ENCODE measurements around the gene INHBC.
A peak's percentile ranks its signal among the peaks of the same experiment; 100 is the strongest.

The INHBC gene

DNA sequence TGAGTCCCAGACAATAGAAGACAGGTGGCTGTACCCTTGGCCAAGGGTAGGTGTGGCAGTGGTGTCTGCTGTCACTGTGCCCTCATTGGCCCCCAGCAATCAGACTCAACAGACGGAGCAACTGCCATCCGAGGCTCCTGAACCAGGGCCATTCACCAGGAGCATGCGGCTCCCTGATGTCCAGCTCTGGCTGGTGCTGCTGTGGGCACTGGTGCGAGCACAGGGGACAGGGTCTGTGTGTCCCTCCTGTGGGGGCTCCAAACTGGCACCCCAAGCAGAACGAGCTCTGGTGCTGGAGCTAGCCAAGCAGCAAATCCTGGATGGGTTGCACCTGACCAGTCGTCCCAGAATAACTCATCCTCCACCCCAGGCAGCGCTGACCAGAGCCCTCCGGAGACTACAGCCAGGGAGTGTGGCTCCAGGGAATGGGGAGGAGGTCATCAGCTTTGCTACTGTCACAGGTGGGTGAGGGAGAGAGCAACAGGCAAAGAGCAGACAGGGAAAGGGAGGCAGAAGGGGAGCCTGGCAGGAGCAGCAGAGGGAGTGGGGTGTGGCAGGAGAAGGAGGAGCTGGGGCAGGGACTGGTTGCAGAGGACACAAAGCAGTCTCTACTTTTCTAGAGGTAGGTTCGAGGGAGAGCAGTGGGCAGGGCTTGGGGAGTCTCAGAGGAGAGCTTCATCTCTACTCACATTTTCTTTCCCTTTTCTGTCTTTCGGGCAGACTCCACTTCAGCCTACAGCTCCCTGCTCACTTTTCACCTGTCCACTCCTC, 21.0 kb downstream of the INHBC start:
- DNase-seq = no peak

GRCh38 chr12:57456145-57456700, 21.6 kb downstream of the INHBC start:
- DNase-seq = peak; percentile 35

DNA sequence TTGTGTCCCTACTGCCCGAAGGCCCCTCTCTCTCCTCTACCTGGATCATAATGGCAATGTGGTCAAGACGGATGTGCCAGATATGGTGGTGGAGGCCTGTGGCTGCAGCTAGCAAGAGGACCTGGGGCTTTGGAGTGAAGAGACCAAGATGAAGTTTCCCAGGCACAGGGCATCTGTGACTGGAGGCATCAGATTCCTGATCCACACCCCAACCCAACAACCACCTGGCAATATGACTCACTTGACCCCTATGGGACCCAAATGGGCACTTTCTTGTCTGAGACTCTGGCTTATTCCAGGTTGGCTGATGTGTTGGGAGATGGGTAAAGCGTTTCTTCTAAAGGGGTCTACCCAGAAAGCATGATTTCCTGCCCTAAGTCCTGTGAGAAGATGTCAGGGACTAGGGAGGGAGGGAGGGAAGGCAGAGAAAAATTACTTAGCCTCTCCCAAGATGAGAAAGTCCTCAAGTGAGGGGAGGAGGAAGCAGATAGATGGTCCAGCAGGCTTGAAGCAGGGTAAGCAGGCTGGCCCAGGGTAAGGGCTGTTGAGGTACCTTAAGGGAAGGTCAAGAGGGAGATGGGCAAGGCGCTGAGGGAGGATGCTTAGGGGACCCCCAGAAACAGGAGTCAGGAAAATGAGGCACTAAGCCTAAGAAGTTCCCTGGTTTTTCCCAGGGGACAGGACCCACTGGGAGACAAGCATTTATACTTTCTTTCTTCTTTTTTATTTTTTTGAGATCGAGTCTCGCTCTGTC, 22.3 kb downstream of the INHBC start:
- no peak for DNase-seq

- no peak for DNase-seq
These were observed 24.1 kb downstream of the INHBC start for GRCh38 chr12:57458665-57459054.

DNA sequence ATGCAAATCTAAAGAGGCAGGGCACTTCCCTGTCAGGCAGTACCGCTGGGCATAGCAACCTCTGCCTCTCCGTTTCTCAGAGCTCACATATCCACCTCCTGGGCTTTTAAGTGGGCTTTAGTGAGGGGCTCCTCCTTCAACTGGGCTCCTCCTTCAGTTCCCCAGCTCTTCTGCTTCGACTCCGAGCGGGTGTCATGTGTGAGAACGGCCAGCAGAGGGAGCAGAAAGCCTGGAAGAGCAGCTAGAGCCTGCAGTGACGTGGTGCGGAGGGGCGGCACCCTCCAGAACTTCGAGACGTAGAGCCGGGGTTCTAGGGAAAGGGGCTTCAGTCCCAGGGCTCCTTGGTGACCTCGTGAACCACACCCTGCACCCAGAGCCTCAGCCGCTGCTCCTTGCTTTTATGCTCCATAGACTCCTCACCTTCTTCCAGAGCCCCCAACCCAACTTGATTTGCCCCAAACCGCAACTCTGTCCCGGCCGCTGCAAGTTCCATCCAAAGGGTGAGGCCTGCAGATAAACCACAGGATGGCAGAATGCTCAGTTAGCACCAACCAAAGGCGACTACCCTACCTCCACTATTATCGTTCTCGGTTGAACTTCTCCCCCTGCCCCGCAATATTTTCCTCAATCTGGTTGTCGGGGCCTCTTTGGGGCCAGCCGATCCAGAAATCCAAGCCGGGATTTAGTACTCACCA, 24.6 kb downstream of the INHBC start:
- DNase-seq = peak; percentile 95

DNA sequence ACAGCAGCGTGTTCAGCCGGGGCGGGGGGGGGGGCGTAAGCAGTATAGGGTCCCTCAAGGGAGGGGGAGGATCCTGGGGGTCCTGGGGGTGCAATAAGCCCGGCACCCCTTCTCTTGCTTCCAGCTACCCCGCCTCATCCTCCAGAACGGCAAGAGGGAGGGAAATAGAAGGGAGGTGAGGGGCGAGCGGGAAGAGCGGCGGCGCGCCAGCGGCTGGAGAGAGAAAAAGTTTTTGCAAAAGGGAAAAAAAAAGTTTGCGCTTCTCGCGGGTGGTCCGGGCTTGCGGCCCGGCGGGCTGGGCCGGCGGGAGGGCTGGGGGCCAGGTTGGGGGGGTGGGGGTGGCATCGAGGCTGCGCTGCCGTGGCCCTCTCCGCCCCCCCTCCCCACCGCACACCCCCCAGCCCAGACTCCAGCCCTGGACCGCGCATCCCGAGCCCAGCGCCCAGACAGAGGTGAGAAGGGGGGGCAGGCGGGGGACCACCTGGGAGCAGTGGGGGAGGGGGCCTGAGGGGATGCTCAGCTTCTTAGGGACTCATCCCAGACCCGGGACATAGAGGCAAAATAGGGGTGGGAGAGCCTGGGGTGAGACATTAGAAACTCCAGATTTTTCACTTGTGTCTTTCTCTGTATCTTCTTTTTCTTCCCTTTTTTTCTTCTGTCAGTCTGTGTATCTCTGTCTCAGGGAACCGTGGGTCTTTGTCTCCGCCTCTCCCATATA, 25.3 kb downstream of the INHBC start, which contains the start of gene GLI1:
Gene GLI1, plus strand, starts transcription at position 36 of the 718 bp plus-strand sequence. CDS start 3,907 bp downstream, outside the sequence.
- no peak for DNase-seq

DNA sequence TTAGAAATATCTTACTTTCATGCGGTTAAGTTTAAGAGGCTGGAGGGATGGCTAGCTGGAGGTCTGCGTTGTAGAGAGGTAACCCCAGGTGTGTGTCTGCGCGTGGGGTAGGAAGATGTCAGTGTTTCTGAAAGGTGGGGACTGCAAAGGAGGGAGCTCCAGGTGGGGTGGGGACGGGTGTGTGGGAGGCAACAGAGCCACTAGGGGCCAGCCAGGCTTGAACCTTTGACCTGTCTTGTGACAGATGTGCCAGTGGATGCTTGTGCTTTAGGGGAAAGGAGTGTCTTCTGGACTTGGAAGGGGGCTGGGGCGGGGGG, 25.8 kb downstream of the INHBC start:
- no peak for DNase-seq

DNA sequence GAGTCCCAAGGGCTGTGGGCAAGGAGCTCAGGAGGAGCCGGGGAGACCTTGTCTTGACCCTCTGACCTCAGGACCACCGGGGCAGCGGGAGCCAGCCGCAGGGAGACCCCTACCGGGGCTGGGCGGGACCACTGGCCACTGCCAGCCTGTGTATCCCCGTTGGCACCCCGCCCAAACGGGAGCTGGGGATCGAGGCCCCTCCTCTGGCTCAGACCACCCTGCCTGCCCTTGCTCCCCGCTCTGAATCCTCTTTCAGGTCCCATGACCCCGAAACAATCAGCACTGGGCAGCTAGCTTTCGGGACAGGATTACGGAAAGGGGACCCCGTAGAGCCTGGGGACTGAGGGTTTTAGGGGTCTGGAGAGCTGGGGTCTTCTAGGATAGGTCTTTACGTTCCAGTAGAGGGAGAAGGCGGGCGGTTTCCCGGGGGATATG, 26.3 kb downstream of the INHBC start:
- DNase-seq = no peak

DNA sequence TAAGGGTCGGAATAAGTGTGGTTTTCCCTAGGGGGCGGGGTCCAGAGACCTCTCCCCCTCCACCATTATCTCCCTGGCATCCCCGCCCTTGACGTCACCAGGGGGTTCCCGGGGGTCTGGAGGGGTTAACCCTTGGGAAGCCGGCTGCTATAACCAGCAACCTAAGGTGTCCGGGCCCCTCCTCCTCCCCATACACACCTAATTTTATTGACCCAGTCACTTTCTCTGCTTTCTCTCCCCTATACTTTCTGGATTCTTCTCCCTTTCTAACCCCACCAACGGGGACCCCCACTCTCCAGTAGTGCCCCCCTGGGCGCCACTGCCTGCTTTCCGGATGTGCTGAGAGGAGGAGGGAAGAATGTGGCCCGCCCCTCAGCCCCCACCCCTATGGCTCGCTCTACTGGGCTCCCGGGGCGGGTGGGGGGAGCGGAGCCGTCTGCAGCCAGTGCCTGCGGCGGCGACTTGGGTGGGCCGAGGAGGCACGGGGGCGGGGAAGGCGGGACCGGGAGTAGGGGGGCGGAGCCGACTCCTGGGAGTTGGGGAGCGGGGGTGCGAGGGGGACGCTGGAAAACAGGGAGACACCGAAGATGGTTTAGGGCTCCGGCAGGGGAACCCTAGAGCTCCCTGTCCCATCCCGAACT, 26.8 kb downstream of the INHBC start:
- no peak for DNase-seq

DNA sequence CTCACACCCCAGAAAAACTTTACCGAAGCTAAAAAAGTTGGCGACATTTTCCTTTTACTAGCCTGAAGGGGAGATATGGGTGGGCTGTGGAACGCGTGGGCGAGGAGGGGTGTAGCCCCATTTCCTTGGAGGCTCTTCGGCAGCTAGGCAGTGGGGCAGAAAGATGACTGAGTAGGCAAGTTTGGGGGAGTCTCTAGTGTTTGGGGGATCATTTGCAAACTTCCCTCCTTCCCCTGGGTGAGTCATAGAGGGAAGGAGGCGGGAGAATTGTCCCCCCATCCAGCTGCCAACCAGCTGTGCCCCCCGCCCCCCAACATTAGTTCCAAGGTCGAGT, 27.3 kb downstream of the INHBC start:
- no peak for DNase-seq

DNA sequence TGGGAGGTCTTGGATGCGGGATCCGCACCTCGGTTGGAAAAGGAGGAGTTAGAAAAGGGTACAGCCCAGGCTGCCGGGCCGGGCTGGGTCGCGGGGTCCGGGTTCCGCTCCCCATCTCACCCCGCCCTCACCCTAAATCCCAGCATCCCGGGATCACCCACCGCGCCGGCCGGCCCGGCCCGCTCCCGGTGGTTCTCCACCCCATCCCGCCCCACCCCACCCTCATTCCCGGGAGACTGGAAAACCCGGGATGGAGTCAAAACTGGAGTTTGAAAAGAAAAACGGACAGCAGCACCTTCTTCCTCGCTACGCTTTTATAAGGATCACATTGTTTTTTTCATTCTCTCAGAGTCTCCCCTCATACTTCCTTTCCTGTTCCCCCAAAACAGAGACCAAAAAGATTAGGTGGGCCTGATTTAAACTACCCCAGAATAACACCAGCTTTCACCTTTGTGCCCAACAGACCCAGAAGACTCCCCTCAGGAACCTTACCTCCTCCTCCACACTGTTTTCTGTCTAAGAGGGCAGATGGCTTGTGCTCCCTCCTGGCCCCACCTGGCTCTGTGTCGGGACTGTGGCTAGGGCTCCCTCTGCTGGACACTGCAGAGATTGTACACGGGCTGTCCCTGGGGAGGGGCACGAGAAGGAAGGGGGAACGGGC, 27.8 kb downstream of the INHBC start:
- peak; percentile 74 for DNase-seq

GRCh38 chr12:57462912-57463253, 28.3 kb downstream of the INHBC start:
- no peak for DNase-seq

GRCh38 chr12:57464569-57464968, 30.0 kb downstream of the INHBC start:
- DNase-seq = no peak

- no peak for DNase-seq
These were observed 30.6 kb downstream of the INHBC start for GRCh38 chr12:57465030-57465746.

DNA sequence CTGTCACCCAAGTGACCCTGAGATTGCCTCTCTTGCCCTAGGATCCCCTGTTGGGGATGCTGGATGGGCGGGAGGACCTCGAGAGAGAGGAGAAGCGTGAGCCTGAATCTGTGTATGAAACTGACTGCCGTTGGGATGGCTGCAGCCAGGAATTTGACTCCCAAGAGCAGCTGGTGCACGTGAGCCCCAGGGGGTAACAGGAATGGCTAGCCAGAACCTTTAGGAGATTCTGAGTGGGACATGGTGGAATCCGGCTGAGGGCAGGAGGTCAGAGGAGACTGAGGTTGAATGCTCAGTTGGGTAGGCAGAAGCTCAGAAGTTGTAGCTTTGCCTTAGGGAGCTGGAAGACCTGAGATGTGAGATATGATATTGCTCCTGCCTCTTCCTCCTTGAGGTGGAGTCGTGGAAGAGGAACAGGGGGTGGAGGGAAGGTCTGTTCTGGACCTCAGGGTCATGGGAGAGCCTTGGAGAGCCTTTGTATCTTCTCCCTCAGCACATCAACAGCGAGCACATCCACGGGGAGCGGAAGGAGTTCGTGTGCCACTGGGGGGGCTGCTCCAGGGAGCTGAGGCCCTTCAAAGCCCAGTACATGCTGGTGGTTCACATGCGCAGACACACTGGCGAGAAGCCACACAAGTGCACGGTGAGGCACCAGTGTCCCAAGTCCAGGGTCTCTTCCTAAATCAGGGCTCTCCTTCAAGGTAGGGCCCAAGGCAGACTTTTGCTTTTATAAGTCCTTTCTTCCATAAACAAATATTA, 31.3 kb downstream of the INHBC start:
- no peak for DNase-seq

GRCh38 chr12:57467212-57467874, 32.8 kb downstream of the INHBC start:
- DNase-seq = no peak

DNA sequence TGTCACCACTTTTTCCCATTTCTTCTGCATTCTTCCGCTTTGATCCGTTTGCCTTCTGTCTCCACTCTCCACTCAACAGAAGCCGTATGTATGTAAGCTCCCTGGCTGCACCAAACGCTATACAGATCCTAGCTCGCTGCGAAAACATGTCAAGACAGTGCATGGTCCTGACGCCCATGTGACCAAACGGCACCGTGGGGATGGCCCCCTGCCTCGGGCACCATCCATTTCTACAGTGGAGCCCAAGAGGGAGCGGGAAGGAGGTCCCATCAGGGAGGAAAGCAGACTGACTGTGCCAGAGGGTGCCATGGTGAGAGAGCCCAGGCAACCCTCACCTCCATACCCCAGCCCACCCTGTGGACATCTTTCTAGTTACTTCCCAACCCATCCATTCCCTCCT, 33.3 kb downstream of the INHBC start:
- DNase-seq = no peak

DNA sequence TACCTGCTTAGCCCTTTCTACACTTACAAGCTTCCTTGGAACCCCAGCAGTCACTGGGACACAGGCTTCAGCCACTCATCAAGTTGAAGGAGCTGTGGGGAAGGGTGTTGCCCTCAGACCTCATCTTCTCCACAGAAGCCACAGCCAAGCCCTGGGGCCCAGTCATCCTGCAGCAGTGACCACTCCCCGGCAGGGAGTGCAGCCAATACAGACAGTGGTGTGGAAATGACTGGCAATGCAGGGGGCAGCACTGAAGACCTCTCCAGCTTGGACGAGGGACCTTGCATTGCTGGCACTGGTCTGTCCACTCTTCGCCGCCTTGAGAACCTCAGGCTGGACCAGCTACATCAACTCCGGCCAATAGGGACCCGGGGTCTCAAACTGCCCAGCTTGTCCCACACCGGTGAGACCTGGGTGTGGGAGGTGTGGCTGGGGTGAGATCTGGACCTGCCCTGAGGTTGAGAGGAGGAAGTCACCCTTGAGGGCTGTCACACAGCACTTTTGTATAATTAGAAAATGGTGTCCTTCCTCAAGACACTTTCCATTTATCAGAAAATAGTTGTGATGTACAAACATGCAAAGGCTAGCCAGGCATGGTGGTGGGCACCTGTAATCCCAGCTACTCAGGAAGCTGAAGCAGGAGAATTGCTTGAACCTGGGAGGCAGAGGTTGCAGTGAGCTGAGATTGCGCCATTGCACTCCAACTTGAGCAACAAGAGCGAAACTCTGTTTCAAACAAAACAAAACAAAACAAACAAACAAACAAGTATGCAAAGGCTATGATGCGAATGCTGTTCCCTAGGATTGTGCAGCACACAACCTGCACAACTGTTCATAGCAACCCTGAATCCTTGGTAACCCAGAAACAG, 34.9 kb downstream of the INHBC start:
- DNase-seq = no peak

Measured in inflammatory macrophage treated with lipopolysaccharide for 4 hours (primary cell).